Measurements from ENCODE around the gene ZDHHC3.

GRCh38 chr3:44883213-44883955 is 92.6 kb downstream of the ZDHHC3 start:
- TF ChIP-seq REST (IDR thresholded peaks at IDR 0.05; ENCODE audit: insufficient read depth in 1 of 2, low read depth in 2 of 2, low read length in 1 of 2) (no peak), POLR2AphosphoS5 (IDR thresholded peaks at IDR 0.05; ENCODE audit: low read depth, low read length) (no peak), CTCF (IDR thresholded peaks at IDR 0.05) (no peak), TCF7L2 (IDR thresholded peaks at IDR 0.05; ENCODE audit: low read depth, low read length) (no peak)
